Gastroesophageal sphincter (tissue), 4 donors: ENCODE results near the gene C2orf92. TPM values are rescaled to one million over a fixed set of nuclear protein-coding genes. Genes with fewer than 3 reads are reported as not detected.

Source experiments
- ATAC-seq: fragments of 150-250 bp; one replicate; pipeline ENCODE4 v1.9.1; 2016; ENCODE audit warnings: mild to moderate bottlenecking, moderate library complexity
- H3K27ac ChIP-seq, 4 donors: fragments of 200-600 bp; sonication (generic) in 3 of 4; 1 replicate in 3 of 4; 2 replicates in 1 of 4; pipeline ENCODE4 v1.5.1; 2016 to 2019
- H3K27me3 ChIP-seq: fragments of 200-600 bp; sonication (generic); one replicate; pipeline ENCODE4 v1.5.1; 2019
- H3K36me3 ChIP-seq, 2 donors: fragments of 200-600 bp; sonication (generic); one replicate each; pipeline ENCODE4 v1.5.1; 2019; ENCODE audit warnings: control low read depth in 1 of 2
- H3K4me1 ChIP-seq, 3 donors: fragments of 200-600 bp; sonication (generic); 1 replicate in 2 of 3; 2 replicates in 1 of 3; pipeline ENCODE4 v1.5.1; 2016 to 2019; ENCODE audit warnings: control low read depth in 2 of 3
- H3K4me3 ChIP-seq, 2 donors: fragments of 200-600 bp; sonication (generic); one replicate each; pipeline ENCODE4 v1.5.1; 2019; ENCODE audit warnings: mild to moderate bottlenecking in 1 of 2, moderate library complexity in 1 of 2
- H3K9me3 ChIP-seq, 3 donors: fragments of 200-600 bp; sonication (generic); one replicate each; pipeline ENCODE4 v1.5.1; 2017 to 2019; ENCODE audit warnings: control low read depth in 2 of 3
- EP300 ChIP-seq: sonication (generic); formaldehyde crosslinking; IDR thresholded peaks from one replicate; pipeline ENCODE4 v1.6.1; 2017; ENCODE audit warnings: antibody characterized with exemption, mild to moderate bottlenecking
- POLR2A ChIP-seq, 2 donors: fragments of 450-650 bp; IDR thresholded peaks; one replicate each; pipeline ENCODE4 v1.6.1; 2017; ENCODE audit warnings: antibody characterized with exemption in 2 of 2, mild to moderate bottlenecking in 2 of 2, moderate library complexity in 1 of 2
- POLR2AphosphoS5 ChIP-seq: sonication (generic); formaldehyde crosslinking; IDR thresholded peaks from one replicate; pipeline ENCODE4 v1.6.1; 2017; ENCODE audit warnings: antibody characterized with exemption
- WGBS, 2 donors: methylation state at CpG; one replicate each; pipeline ENCODE4 v1.1.5; 2018; ENCODE audit warnings: low coverage in 1 of 2; 5-methylcytosine and 5-hydroxymethylcytosine counted together
- total RNA-seq, 4 donors: library from RNA; depleted of rRNA; stranded (reverse); fragments of >200 nt; gene quantifications; one replicate each; pipeline ENCODE4 v1.1.0, GENCODE V29; 2016
- TF ChIP-seq, protein P1 (sequence below), 4 experiments: fragments of 200-600 bp in 2 of 4; fragments of 450-650 bp in 2 of 4; sonication (generic) in 1 of 4; IDR thresholded peaks; one replicate each; pipeline ENCODE4 v1.5.1; 2017 to 2019; ENCODE audit warnings: antibody characterized with exemption in 4 of 4, mild to moderate bottlenecking in 2 of 4, moderate library complexity in 2 of 4

Gene C2orf92
- total RNA-seq, 4 donors from 2014 or later: 1.5 to 6.7 (median 2.5) TPM

- Histone ChIP-seq H3K36me3 (no peaks in the 10 kb centered on the region), H3K9me3 (peaks cover 0 to 16% (median 0%) of the 10 kb centered on the region in 3 donors), H3K27ac (no peak overlapping the region), H3K27me3 (peaks cover 20% of the 10 kb centered on the region), H3K4me3 (no peak overlapping the region), H3K4me1 (no peaks in the 10 kb centered on the region)
- no peak for ATAC-seq
- WGBS, 2 donors: 55 to 56% methylated on average over 3 to 4 of the region's 4 CpGs
- TF ChIP-seq POLR2AphosphoS5: no peak
- no peak for TF ChIP-seq EP300
- TF ChIP-seq POLR2A (IDR thresholded peaks at IDR 0.05): no peak
- TF ChIP-seq, protein P1, sequence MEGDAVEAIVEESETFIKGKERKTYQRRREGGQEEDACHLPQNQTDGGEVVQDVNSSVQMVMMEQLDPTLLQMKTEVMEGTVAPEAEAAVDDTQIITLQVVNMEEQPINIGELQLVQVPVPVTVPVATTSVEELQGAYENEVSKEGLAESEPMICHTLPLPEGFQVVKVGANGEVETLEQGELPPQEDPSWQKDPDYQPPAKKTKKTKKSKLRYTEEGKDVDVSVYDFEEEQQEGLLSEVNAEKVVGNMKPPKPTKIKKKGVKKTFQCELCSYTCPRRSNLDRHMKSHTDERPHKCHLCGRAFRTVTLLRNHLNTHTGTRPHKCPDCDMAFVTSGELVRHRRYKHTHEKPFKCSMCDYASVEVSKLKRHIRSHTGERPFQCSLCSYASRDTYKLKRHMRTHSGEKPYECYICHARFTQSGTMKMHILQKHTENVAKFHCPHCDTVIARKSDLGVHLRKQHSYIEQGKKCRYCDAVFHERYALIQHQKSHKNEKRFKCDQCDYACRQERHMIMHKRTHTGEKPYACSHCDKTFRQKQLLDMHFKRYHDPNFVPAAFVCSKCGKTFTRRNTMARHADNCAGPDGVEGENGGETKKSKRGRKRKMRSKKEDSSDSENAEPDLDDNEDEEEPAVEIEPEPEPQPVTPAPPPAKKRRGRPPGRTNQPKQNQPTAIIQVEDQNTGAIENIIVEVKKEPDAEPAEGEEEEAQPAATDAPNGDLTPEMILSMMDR (IDR thresholded peaks at IDR 0.05): no peak
Observed at GRCh38 chr2:97726261-97727064, 57.0 kb downstream of the C2orf92 start.

DNA sequence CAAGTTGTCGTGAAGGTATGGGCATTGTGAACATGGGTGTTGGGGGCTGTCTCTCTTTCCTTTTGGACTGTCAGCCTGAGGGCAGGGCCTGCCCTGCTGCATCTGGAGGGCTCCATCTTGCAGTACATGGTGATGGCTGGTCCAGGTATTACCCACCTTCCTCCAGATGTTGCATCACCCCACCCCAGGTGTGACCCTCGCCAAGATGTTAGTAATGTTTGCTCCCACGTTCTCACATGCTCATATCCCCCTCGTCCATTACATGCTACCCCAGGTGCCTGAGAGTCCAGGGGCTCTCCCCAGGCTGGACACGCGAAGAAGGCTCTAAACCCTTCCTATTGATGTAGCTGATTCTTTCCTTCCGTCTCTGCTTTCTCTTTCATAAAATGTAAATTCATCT is 57.8 kb downstream of the C2orf92 start:
- Histone ChIP-seq H3K27ac (no peak overlapping the region), H3K9me3 (peaks cover 0 to 16% (median 0%) of the 10 kb centered on the region in 3 donors), H3K27me3 (peaks cover 20% of the 10 kb centered on the region), H3K36me3 (no peaks in the 10 kb centered on the region), H3K4me3 (no peak overlapping the region), H3K4me1 (no peaks in the 10 kb centered on the region)
- TF ChIP-seq EP300 (no peak), POLR2AphosphoS5 (no peak), POLR2A (IDR thresholded peaks at IDR 0.05) (no peak)
- TF ChIP-seq, protein P1 (IDR thresholded peaks at IDR 0.05): no peak
- no peak for ATAC-seq
- 93 to 95% methylated on average over 7 of the region's 7 CpGs for WGBS, 2 donors

DNA sequence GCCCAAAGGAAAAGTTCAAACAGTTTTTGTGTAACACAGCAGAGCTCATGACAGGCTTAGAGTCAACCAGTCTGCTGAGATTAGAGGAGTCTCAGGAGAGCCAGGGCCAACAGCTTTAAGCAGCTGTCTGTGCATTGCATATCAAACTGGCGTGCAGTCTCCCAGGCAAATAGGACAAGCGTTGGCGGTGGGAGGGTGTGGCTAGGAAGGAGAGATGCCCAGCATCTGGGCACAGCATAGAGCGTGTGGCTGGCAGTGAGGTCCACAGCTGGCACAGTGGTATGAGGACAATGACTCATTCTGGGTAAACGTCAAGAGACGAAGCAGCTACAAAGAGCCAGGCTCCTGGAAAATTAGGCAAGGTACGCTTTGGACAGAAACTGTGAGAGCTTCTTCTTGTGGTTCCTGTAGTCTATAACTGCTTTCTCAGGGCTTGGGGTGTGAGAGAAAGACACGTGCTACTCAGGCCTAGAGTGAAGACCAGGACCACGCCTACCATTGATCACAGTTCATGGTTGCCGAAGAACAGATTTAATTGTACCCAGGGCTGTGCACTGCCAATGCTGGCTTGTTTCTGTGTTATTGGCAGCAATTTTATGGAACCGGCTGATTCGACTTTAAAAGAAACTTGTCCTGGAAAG is 58.7 kb downstream of the C2orf92 start:
- H3K4me3 ChIP-seq: no peak overlapping the region
- no peaks in the 10 kb centered on the region for H3K4me1 ChIP-seq
- peaks cover 20% of the 10 kb centered on the region for H3K27me3 ChIP-seq
- TF ChIP-seq, protein P1 (IDR thresholded peaks at IDR 0.05): no peak
- TF ChIP-seq EP300 (no peak), POLR2A (IDR thresholded peaks at IDR 0.05) (no peak), POLR2AphosphoS5 (no peak)
- ATAC-seq: peak; percentile 46
- 46 to 89% methylated on average over 6 to 11 of the region's 12 CpGs for WGBS, 2 donors
- peaks cover 0 to 16% (median 0%) of the 10 kb centered on the region in 3 donors for H3K9me3 ChIP-seq
- H3K36me3 ChIP-seq: no peaks in the 10 kb centered on the region
- H3K27ac ChIP-seq: peak overlapping the region in 2 of 4 donors; percentile 21 to 24

- H3K27me3 ChIP-seq: peaks cover 2% of the 10 kb centered on the region
- H3K36me3 ChIP-seq: no peaks in the 10 kb centered on the region
- WGBS, 2 donors: 88 to 100% methylated on average over 1 of the region's 1 CpG
- no peak overlapping the region for H3K27ac ChIP-seq
- peaks cover 0 to 16% (median 0%) of the 10 kb centered on the region in 3 donors for H3K9me3 ChIP-seq
- no peak for ATAC-seq
- no peak overlapping the region for H3K4me3 ChIP-seq
- no peaks in the 10 kb centered on the region for H3K4me1 ChIP-seq
- TF ChIP-seq POLR2A (IDR thresholded peaks at IDR 0.05): no peak
- TF ChIP-seq, protein P1 (IDR thresholded peaks at IDR 0.05): no peak
- TF ChIP-seq POLR2AphosphoS5: no peak
- no peak for TF ChIP-seq EP300
Observed at GRCh38 chr2:97730245-97730644, 60.7 kb downstream of the C2orf92 start.
